ENCODE measurements around the gene MYL1.

The MYL1 gene

GRCh38 chr2:210264282-210264681, 50.7 kb downstream of the MYL1 start:
- no peak for DNase-seq

- DNase-seq = no peak
Observed at GRCh38 chr2:210263841-210264240, 51.1 kb downstream of the MYL1 start.

- DNase-seq = no peak
Observed at GRCh38 chr2:210262036-210262435, 52.9 kb downstream of the MYL1 start.

GRCh38 chr2:210259687-210260086, 55.3 kb downstream of the MYL1 start:
- no peak for DNase-seq

GRCh38 chr2:210252699-210253606, 62.0 kb downstream of the MYL1 start:
- DNase-seq = no peak

- DNase-seq = no peak
Observed at GRCh38 chr2:210250622-210251021, 64.4 kb downstream of the MYL1 start.

All from stimulated activated CD4-positive, alpha-beta T cell treated with anti-CD3 and anti-CD28 coated beads, Interleukin-4, amount 100 ng/mL, for 4 hours (primary cell).